HepG2 (cell line): ENCODE measurements around the gene RAB9A.

Experiments used
- CTCF ChIP-seq: sonication (generic); formaldehyde crosslinking; IDR thresholded peaks from 2 replicates; pipeline ENCODE4 v1.5.0; 2020; ENCODE audit warnings: mild to moderate bottlenecking, missing genetic modification reagents, moderate library complexity
- EZH2 ChIP-seq: conservative IDR thresholded peaks from 2 replicates; pipeline ENCODE4 v1.6.1; 2012; ENCODE audit warnings: mild to moderate bottlenecking, low read depth, low read length, moderate library complexity
- GABPB1 ChIP-seq: IDR thresholded peaks from 2 replicates; pipeline ENCODE4 v1.6.1; 2016; ENCODE audit warnings: mild to moderate bottlenecking, missing genetic modification reagents, moderate library complexity, missing compliant biosample characterization
- SNAI1 ChIP-seq: sonication (generic); formaldehyde crosslinking; IDR thresholded peaks from 2 replicates; pipeline ENCODE4 v1.5.0; 2020; ENCODE audit warnings: mild to moderate bottlenecking, missing genetic modification reagents, borderline replicate concordance
- TAF1 ChIP-seq: sonication (generic); formaldehyde crosslinking; IDR thresholded peaks from 2 replicates; pipeline ENCODE4 v1.4.0; 2020; ENCODE audit warnings: missing genetic modification reagents
- ZBTB7A ChIP-seq: sonication (generic); formaldehyde crosslinking; IDR thresholded peaks from 2 replicates; pipeline ENCODE4 v1.8.0; 2022; ENCODE audit warnings: mild to moderate bottlenecking, missing genetic modification reagents
- ZFP36L1 ChIP-seq: sonication (generic); formaldehyde crosslinking; IDR thresholded peaks from 2 replicates; pipeline ENCODE4 v1.8.0; 2022; ENCODE audit warnings: mild to moderate bottlenecking, missing genetic modification reagents, moderate library complexity
- ZNF260 ChIP-seq: sonication (generic); formaldehyde crosslinking; IDR thresholded peaks from 2 replicates; pipeline ENCODE4 v1.4.0; 2020; ENCODE audit warnings: missing genetic modification reagents, low read depth, mild to moderate bottlenecking, borderline replicate concordance
- ZNF318 ChIP-seq: sonication (generic); formaldehyde crosslinking; IDR thresholded peaks from 2 replicates; pipeline ENCODE4 v1.4.0; 2020; ENCODE audit warnings: mild to moderate bottlenecking, missing genetic modification reagents

DNA sequence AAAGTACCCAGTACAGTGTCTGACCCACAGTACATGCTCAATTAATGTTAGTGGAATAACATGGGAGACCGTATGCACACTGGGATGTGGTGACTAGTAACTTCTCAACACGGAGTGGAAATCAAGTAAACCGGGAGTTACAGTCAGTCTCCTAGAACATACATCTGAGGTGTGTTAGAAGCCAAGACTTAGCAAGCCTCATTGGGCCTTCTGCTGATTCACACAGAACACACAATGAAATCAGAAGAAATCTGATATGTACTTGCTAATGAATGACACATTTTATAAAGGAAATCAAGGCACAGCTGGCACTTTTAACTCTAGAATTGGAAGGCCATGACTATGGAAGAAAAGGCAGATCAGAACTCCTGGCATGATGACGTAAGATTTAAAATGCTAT lies 32.4 kb downstream of the RAB9A start:
- TF ChIP-seq ZBTB7A (CRISPR knock-in tag) (no peak), GABPB1 (CRISPR knock-in tag) (no peak), ZFP36L1 (CRISPR knock-in tag) (no peak), ZNF260 (CRISPR knock-in tag) (no peak), TAF1 (CRISPR knock-in tag) (no peak), SNAI1 (no peak), EZH2 (no peak), CTCF (no peak), ZNF318 (CRISPR knock-in tag) (no peak)
